GM18508 (cell line): ENCODE results near the gene SCLY.
A peak's percentile ranks its signal among the peaks of the same experiment; 100 is the strongest.
"Not testable (repeated sequence)": the region's sequence is repeated elsewhere in the genome, so short reads cannot be mapped to it uniquely, and the experiment has no call there.

Experiments used
- ATAC-seq: cut with Tn5 transposase; IDR thresholded peaks from one replicate; pipeline ENCODE4 v1.9.1; 2021; ENCODE audit warnings: moderate number of reproducible peaks; ENCODE audit not compliant: insufficient read depth, unreplicated experiment

Gene SCLY

GRCh38 chr2:238060542-238061314, at the start of gene SCLY:
TSS of gene SCLY (plus strand) at chr2:238061001. CDS start at chr2:238061055, 54 bp downstream.
- ATAC-seq, result peak; percentile 72

- ATAC-seq, result no peak
These were observed 47.0 kb upstream of the SCLY start for GRCh38 chr2:238013806-238014205.

GRCh38 chr2:238015705-238016104, 45.1 kb upstream of the SCLY start:
- ATAC-seq, result no peak

- ATAC-seq, result no peak
These were observed 44.3 kb upstream of the SCLY start for GRCh38 chr2:238016526-238016925.

GRCh38 chr2:238019962-238020361, 40.8 kb upstream of the SCLY start:
- no peak for ATAC-seq

GRCh38 chr2:238020816-238021215, 40.0 kb upstream of the SCLY start:
- no peak for ATAC-seq

- ATAC-seq, result no peak
These were observed 39.5 kb upstream of the SCLY start for GRCh38 chr2:238021327-238021726.

- no peak for ATAC-seq
These were observed 38.1 kb upstream of the SCLY start for GRCh38 chr2:238022594-238023157.

- no peak for ATAC-seq
These were observed 37.2 kb upstream of the SCLY start for GRCh38 chr2:238023608-238024007.

- ATAC-seq, result no peak
These were observed 35.8 kb upstream of the SCLY start for GRCh38 chr2:238024986-238025385.

GRCh38 chr2:238025741-238026360, 35.0 kb upstream of the SCLY start:
- ATAC-seq, result no peak

- ATAC-seq, result no peak
These were observed 33.7 kb upstream of the SCLY start for GRCh38 chr2:238027058-238027457.

- no peak for ATAC-seq
These were observed 33.0 kb upstream of the SCLY start for GRCh38 chr2:238027591-238028415.

- ATAC-seq, result no peak
These were observed 30.9 kb upstream of the SCLY start for GRCh38 chr2:238029853-238030252.

GRCh38 chr2:238030422-238031155, 30.2 kb upstream of the SCLY start:
- ATAC-seq, result no peak

- no peak for ATAC-seq
These were observed 29.1 kb upstream of the SCLY start for GRCh38 chr2:238031751-238032150.

GRCh38 chr2:238032755-238033337, 28.0 kb upstream of the SCLY start:
- no peak for ATAC-seq

- not testable (repeated sequence) for ATAC-seq
These were observed 26.8 kb upstream of the SCLY start for GRCh38 chr2:238033991-238034390.

GRCh38 chr2:238038203-238038602, 22.6 kb upstream of the SCLY start:
- ATAC-seq, result no peak

GRCh38 chr2:238039151-238039550, 21.6 kb upstream of the SCLY start:
- no peak for ATAC-seq
